GM11168 (cell line): ENCODE data around the gene PCSK1N.
"Not testable (repeated sequence)": the region's sequence is repeated elsewhere in the genome, so short reads cannot be mapped to it uniquely, and the experiment has no call there.

Experiments used
- in situ Hi-C: fragments of 300-500 bp; cut with MboI; formaldehyde crosslinking; loops from one replicate; pipeline ENCODE4 v1.12.0; 2022; ENCODE audit warnings: low sequenced_read_pairs; ENCODE audit not compliant: unreplicated experiment

PCSK1N gene

GRCh38 chrX:48824066-48824465 lies 11.3 kb downstream of the PCSK1N start:
- in situ Hi-C loops, result no loop called here

DNA sequence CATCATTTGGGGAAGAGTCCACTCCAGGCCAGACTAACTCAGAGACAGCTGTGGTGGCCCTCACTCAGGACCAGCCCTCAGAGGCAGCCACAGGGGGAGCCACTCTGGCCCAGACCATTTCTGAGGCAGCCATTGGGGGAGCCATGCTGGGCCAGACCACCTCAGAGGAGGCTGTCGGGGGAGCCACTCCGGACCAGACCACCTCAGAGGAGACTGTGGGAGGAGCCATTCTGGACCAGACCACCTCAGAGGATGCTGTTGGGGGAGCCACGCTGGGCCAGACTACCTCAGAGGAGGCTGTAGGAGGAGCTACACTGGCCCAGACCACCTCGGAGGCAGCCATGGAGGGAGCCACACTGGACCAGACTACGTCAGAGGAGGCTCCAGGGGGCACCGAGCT lies 12.4 kb downstream of the PCSK1N start:
- in situ Hi-C loops, result no loop called here

GRCh38 chrX:48819394-48819793 lies 16.0 kb downstream of the PCSK1N start:
- in situ Hi-C loops, result not testable (repeated sequence)

- in situ Hi-C loops, result no loop called here
Measured at GRCh38 chrX:48818866-48819265, 16.5 kb downstream of the PCSK1N start.

DNA sequence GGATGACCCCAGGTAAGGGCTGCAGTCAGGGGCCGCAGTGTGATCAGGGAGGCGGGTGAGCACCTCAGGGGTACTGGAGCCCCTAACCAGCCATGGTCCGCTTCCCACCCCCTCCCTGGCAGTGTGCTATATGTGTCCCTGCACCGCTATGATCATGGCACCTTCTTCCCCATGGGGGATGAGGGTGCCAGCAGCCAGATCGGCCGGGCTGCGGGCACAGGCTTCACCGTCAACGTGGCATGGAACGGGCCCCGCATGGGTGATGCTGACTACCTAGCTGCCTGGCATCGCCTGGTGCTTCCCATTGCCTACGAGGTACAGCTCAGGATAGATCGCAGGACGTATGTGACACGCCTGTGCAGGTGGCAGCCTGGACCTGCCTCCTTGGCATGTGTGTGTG lies 17.3 kb downstream of the PCSK1N start:
- in situ Hi-C loops, result no loop called here

GRCh38 chrX:48816014-48816810 lies 19.2 kb downstream of the PCSK1N start:
- in situ Hi-C loops, result no loop called here

DNA sequence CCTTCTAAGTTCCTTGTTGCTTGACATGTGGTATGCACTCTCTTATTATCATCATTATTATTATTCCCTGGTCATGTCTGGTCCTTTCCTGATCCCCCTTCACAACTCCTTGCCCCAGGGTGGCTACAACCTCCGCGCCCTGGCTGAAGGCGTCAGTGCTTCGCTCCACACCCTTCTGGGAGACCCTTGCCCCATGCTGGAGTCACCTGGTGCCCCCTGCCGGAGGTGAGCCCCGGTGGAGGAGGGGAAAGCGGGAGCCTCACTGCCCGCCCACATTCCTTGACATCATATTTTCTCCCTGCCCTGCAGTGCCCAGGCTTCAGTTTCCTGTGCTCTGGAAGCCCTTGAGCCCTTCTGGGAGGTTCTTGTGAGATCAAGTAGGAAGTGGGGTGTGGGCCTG lies 20.1 kb downstream of the PCSK1N start:
- in situ Hi-C loops, result no loop called here

DNA sequence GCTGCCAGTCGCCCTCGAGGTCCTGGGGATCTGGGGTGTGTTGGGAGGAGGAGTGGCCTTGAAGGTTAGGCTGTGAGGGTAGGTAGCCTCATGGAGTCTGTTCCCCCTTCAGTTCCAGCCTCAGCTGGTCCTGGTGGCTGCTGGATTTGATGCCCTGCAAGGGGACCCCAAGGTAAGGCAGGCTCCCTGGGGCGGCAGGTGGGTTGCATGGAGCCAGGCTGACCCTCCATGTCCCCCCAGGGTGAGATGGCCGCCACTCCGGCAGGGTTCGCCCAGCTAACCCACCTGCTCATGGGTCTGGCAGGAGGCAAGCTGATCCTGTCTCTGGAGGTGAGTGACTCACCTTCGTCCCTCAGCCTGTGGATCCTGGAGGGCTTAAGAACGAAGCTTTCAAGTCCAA lies 20.7 kb downstream of the PCSK1N start:
- in situ Hi-C loops, result no loop called here

DNA sequence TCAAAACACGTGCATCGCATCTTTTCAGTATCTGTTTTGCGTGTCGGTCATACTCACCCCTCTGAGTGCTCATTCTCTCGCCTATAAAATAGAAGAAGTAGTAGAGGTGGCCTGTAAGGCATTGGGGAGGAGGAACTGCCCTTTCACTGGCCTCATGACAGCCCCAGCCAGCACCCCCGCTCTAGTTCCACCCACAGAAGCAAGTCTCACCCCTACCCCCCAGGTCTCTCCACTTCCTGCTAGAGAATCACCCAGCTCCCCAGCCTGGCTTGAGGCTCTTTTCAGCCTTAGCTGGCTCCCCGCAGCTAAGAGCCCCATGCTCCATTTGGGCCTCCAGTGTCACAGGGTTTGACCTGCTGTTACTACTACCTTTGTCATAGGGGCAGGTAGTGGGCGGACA lies 21.8 kb downstream of the PCSK1N start:
- in situ Hi-C loops, result no loop called here

GRCh38 chrX:48806081-48806480 lies 29.3 kb downstream of the PCSK1N start:
- in situ Hi-C loops, result no loop called here

DNA sequence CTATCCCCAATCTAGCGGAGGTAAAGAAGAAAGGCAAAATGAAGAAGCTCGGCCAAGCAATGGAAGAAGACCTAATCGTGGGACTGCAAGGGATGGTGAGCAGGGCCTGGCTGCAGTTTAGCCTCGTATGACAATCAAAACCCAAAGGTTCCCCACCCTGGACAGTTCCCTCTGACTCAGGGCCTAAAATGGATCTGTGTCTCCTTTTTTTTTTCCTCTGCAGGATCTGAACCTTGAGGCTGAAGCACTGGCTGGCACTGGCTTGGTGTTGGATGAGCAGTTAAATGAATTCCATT lies 32.6 kb downstream of the PCSK1N start:
- in situ Hi-C loops, result no loop called here

GRCh38 chrX:48802089-48802904 lies 33.1 kb downstream of the PCSK1N start:
- in situ Hi-C loops, result no loop called here

DNA sequence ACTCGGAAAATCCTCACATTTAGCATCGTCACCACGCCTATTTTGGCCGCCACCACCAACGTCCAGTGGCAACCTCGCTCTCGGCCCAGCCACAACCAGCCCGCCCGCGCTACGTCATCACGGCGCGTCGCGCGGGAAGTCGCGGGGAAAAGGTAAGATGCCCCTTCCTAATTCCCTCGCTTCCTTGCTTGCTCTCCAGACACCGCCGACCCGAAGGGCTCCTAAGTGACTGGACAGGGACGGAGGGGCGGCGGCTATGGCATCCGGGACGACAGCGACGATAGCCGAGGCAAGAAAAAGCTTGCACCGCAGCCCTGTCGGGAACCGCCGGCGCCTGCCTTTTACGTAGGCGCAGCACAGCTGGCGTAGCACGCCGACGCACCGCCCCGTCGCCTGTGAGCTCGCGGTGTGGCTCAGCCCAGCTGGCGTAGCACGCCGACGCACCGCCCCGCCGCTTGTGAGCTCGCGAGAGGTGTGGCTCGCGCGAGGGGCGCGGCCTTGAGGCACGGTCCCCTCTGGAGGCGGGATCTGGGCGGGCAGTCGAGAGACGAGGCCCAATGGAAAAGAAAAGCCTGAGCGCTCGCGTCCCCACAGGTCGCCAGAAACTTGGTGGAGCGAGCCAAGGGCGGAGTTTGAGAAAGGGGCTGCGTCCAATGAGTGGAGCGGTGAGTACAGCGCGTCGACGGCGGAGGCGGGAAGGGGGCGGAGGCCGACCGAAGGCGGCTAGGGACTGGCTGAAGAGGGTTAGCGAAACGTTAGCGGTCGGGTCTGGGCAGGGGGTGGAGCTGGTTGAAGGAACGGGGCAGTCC lies 33.9 kb downstream of the PCSK1N start, which contains the start of gene HDAC6:
TSS of gene HDAC6 (plus strand) at position 788 of the 809 bp plus-strand sequence. CDS start 626 bp downstream, outside the sequence.
- in situ Hi-C loops, result no loop called here

DNA sequence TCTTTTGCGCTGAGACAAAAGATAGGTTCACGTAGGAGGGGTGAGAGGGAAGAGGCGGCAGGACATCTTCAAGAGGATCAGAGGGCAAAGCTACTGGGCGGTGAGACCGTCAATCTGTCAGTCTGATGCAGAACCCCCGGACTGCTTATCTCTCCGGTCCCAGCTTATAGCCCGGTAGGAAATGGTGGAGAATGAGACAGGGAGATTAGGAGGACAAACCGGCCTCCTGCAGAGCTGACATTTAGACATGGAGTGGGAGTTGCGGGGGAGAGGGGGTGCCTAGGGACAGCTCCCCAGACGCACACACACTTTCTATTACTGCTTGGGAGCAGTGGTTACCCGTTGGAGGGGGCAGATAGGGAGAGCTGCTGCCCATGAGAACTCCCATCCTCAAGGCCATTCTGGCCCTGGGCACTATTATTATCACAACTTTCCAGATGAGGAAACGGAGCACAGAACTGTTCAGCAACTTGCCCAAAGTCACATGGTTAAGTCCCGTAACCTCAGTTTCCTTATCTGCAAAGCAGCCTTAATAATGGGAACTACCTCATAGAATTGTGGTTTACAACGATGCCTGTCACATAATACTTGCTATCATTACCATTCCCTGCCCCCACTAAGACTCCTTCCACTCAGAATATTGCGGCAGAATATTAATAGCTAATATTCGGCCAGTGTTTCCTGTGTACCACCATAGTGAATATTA lies 34.7 kb downstream of the PCSK1N start:
- in situ Hi-C loops, result no loop called here

DNA sequence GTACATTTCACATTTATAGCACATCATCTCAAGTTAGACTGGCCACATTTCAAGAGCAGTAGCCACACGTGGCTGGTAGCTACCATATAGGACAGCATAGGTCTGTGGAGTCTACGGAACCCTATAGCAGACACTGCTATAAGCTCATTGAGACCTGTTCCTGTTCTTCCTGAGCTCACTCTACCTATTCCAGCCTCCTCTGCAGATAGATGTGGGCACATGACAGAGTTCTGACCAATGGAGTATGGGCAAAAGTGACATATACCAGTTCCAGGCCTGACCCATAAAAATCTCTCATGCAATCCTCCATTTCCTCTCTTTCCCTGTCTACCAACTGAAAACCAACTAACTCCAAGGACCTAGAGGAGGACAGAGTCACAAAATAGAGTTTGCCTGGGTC lies 37.1 kb downstream of the PCSK1N start:
- in situ Hi-C loops, result no loop called here

GRCh38 chrX:48794911-48795515 lies 40.4 kb downstream of the PCSK1N start:
- in situ Hi-C loops, result no loop called here

GRCh38 chrX:48794340-48794910 lies 41.0 kb downstream of the PCSK1N start:
- in situ Hi-C loops, result no loop called here

- in situ Hi-C loops, result no loop called here
Measured at GRCh38 chrX:48793935-48794334, 41.5 kb downstream of the PCSK1N start.

- in situ Hi-C loops, result no loop called here
Measured at GRCh38 chrX:48792219-48792618, 43.2 kb downstream of the PCSK1N start.
